ENCODE measurements around the gene DGKI.

GRCh38 chr7:137852108-137852507, 5.3 kb upstream of the DGKI start:
- TF ChIP-seq CTCF (IDR thresholded peaks at IDR 0.05) = no peak
- TF ChIP-seq EZH2 (IDR thresholded peaks at IDR 0.05) = no peak

All from neural progenitor cell (in vitro differentiated cells).